OCI-LY7 (cell line): ENCODE measurements around the gene TTC8.

Source experiments
- CTCF ChIP-seq: fragments of 200-600 bp; sonication (generic); conservative IDR thresholded peaks from 2 replicates; pipeline ENCODE4 v1.5.1; 2014; ENCODE audit warnings: mild to moderate bottlenecking, antibody characterized with exemption, low read length, moderate library complexity, mixed read lengths
- EZH2phosphoT487 ChIP-seq: fragments of 200-600 bp; sonication (generic); IDR thresholded peaks from 2 replicates; pipeline ENCODE4 v1.6.1; 2018; ENCODE audit warnings: low read depth, borderline replicate concordance, mild to moderate bottlenecking, mixed run types, antibody characterized with exemption, low read length, moderate library complexity, mixed read lengths

GRCh38 chr14:88870777-88871176 lies 46.3 kb downstream of the TTC8 start:
- TF ChIP-seq CTCF (no peak), EZH2phosphoT487 (no peak)
